NCI-H446 (cell line): Measurements from ENCODE around the gene EPHB2.
A peak's percentile ranks its signal among the peaks of the same experiment; 100 is the strongest.
"Not testable (repeated sequence)": the region's sequence is repeated elsewhere in the genome, so short reads cannot be mapped to it uniquely, and the experiment has no call there.

Source experiments
- DNase-seq, 2 experiments: peaks; one replicate each; lab custom pipeline; 2025; lab: John Stamatoyannopoulos, UW

EPHB2 gene

GRCh38 chr1:22691031-22691753 lies 19.4 kb upstream of the EPHB2 start:
- DNase-seq = no peak

- DNase-seq = no peak
These were observed 16.5 kb upstream of the EPHB2 start for GRCh38 chr1:22694172-22694571.

GRCh38 chr1:22696610-22697009 lies 14.0 kb upstream of the EPHB2 start:
- no peak for DNase-seq

- no peak for DNase-seq
These were observed 12.7 kb upstream of the EPHB2 start for GRCh38 chr1:22697980-22698379.

GRCh38 chr1:22699681-22700520 lies 10.7 kb upstream of the EPHB2 start:
- no peak for DNase-seq

GRCh38 chr1:22702296-22703085 lies 8.1 kb upstream of the EPHB2 start:
- no peak for DNase-seq

- DNase-seq = peak; percentile 78 to 90
These were observed 6.1 kb upstream of the EPHB2 start for GRCh38 chr1:22704440-22705067.

- no peak for DNase-seq
These were observed 5.1 kb upstream of the EPHB2 start for GRCh38 chr1:22705586-22705985.

- not testable (repeated sequence) for DNase-seq
These were observed 4.5 kb upstream of the EPHB2 start for GRCh38 chr1:22706100-22706499.

GRCh38 chr1:22708777-22709176 lies 1.9 kb upstream of the EPHB2 start:
- no peak for DNase-seq

- no peak for DNase-seq
These were observed 1.4 kb upstream of the EPHB2 start for GRCh38 chr1:22709227-22709626.

GRCh38 chr1:22709891-22710700 lies 543 bp upstream of the EPHB2 start:
- DNase-seq = peak; percentile 33 to 83

GRCh38 chr1:22711071-22711470 lies 432 bp downstream of the EPHB2 start:
- DNase-seq = no peak

GRCh38 chr1:22711591-22712501 lies 1.2 kb downstream of the EPHB2 start:
- DNase-seq = peak in 1 of 2 experiments; percentile 23

GRCh38 chr1:22712502-22713271 lies 2.0 kb downstream of the EPHB2 start:
- peak in 1 of 2 experiments; percentile 66 for DNase-seq

- no peak for DNase-seq
These were observed 3.8 kb downstream of the EPHB2 start for GRCh38 chr1:22714455-22714854.

- no peak for DNase-seq
These were observed 6.6 kb downstream of the EPHB2 start for GRCh38 chr1:22717037-22717760.

GRCh38 chr1:22721122-22721873 lies 10.7 kb downstream of the EPHB2 start:
- no peak for DNase-seq
